SK-N-SH treated with all-trans-retinoic acid at 6 μM for 48 hours (cell line): Measurements from ENCODE around the gene DMD.

ENCODE experiments used
- ARNTL ChIP-seq: fragments of 450-650 bp; formaldehyde crosslinking; IDR thresholded peaks from 2 replicates; pipeline ENCODE4 v1.5.0; 2020; ENCODE audit warnings: low read depth, mild to moderate bottlenecking, moderate library complexity, borderline replicate concordance
- ESRRG ChIP-seq: fragments of 250-450 bp; sonication (Bioruptor Pico); IDR thresholded peaks from 2 replicates; pipeline ENCODE4 v1.6.1; 2021; ENCODE audit warnings: mild to moderate bottlenecking
- GLIS3 ChIP-seq: fragments of 250-450 bp; sonication (Bioruptor Pico); IDR thresholded peaks from 2 replicates; pipeline ENCODE4 v1.5.0; 2020; ENCODE audit warnings: mild to moderate bottlenecking, moderate library complexity
- ISL1 ChIP-seq: fragments of 250-450 bp; sonication (Bioruptor Pico); IDR thresholded peaks from 2 replicates; pipeline ENCODE4 v2.1.2; 2022; ENCODE audit warnings: mild to moderate bottlenecking, moderate library complexity
- OSR1 ChIP-seq: fragments of 250-450 bp; sonication (Bioruptor Pico); IDR thresholded peaks from 2 replicates; pipeline ENCODE4 v1.8.0; 2022; ENCODE audit warnings: moderate library complexity, mild to moderate bottlenecking, inconsistent platforms
- PATZ1 ChIP-seq: fragments of 250-450 bp; sonication (Bioruptor Pico); IDR thresholded peaks from 2 replicates; pipeline ENCODE4 v1.8.0; 2020; ENCODE audit warnings: mild to moderate bottlenecking, moderate library complexity, borderline replicate concordance
- RARB ChIP-seq: fragments of 250-450 bp; sonication (Bioruptor Pico); IDR thresholded peaks from 2 replicates; pipeline ENCODE4 v1.8.0; 2021; ENCODE audit warnings: mild to moderate bottlenecking, moderate library complexity
- TCF4 ChIP-seq: fragments of 250-450 bp; sonication (Bioruptor Pico); IDR thresholded peaks from 2 replicates; pipeline ENCODE4 v1.8.0; 2021; ENCODE audit warnings: mild to moderate bottlenecking, moderate library complexity, borderline replicate concordance
- ZFP30 ChIP-seq: fragments of 450-650 bp; formaldehyde crosslinking; IDR thresholded peaks from 2 replicates; pipeline ENCODE4 v1.5.0; 2022; ENCODE audit warnings: mild to moderate bottlenecking, moderate library complexity
- ZNF8 ChIP-seq: fragments of 450-650 bp; formaldehyde crosslinking; IDR thresholded peaks from 2 replicates; pipeline ENCODE4 v1.5.0; 2020; ENCODE audit warnings: mild to moderate bottlenecking, moderate library complexity
- TF ChIP-seq, protein P1 (sequence below): fragments of 250-450 bp; sonication (Bioruptor Pico); IDR thresholded peaks from 2 replicates; pipeline ENCODE4 v1.8.0; 2021; ENCODE audit warnings: low read depth, mild to moderate bottlenecking, moderate library complexity, borderline replicate concordance

DNA sequence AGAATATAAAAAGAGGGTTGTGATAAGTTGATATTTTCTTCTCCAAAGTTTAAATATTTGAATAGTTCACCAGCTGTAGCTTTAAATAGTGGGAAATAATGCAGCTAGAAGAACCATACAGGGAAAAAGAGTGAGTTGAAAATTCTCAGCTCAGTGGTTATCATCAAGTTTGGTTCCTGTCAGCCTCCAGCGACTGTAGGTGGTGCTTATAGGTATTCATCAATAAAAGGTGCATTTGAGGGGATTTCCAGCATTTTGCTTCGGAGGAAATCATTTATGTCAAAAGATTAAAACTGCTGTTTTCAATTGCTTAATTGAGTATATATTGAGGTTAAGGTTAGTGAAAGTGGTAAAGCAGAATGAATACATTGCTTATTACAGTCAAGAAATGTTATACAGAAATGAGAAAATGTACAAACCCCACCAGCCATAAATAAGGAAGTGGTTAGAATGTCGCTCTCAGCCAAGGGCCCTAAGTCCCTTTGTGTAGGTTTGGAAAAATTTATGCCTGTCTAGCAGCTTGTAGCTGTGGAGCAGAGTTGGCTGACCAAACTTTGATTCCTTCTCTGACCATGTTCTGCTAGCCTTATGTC, 1606.6 kb downstream of the DMD start:
- TF ChIP-seq ISL1 (CRISPR knock-in tag) (no peak), ZFP30 (CRISPR knock-in tag) (no peak), ESRRG (no peak), PATZ1 (no peak), GLIS3 (CRISPR knock-in tag) (no peak), RARB (no peak), OSR1 (CRISPR knock-in tag) (no peak), ZNF8 (CRISPR knock-in tag) (no peak), TCF4 (CRISPR knock-in tag) (no peak), ARNTL (CRISPR knock-in tag) (no peak)
- TF ChIP-seq, protein P1, sequence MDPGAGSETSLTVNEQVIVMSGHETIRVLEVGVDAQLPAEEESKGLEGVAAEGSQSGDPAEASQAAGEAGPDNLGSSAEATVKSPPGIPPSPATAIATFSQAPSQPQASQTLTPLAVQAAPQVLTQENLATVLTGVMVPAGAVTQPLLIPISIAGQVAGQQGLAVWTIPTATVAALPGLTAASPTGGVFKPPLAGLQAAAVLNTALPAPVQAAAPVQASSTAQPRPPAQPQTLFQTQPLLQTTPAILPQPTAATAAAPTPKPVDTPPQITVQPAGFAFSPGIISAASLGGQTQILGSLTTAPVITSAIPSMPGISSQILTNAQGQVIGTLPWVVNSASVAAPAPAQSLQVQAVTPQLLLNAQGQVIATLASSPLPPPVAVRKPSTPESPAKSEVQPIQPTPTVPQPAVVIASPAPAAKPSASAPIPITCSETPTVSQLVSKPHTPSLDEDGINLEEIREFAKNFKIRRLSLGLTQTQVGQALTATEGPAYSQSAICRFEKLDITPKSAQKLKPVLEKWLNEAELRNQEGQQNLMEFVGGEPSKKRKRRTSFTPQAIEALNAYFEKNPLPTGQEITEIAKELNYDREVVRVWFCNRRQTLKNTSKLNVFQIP (CRISPR knock-in tag), result no peak
